Measurements from ENCODE around the gene HBA2.
"Not testable (repeated sequence)": the region's sequence is repeated elsewhere in the genome, so short reads cannot be mapped to it uniquely, and the experiment has no call there.

Gene HBA2

GRCh38 chr16:159136-159849, 13.4 kb upstream of the HBA2 start:
- no peak for ATAC-seq

- not testable (repeated sequence) for ATAC-seq
Measured at GRCh38 chr16:160242-160641, 12.4 kb upstream of the HBA2 start.

- ATAC-seq: no peak
Measured at GRCh38 chr16:160691-161190, 11.9 kb upstream of the HBA2 start.

GRCh38 chr16:162271-162991, 10.2 kb upstream of the HBA2 start:
- ATAC-seq: no peak

- ATAC-seq: not testable (repeated sequence)
Measured at GRCh38 chr16:163139-163538, 9.5 kb upstream of the HBA2 start.

- not testable (repeated sequence) for ATAC-seq
Measured at GRCh38 chr16:163696-164095, 9.0 kb upstream of the HBA2 start.

- not testable (repeated sequence) for ATAC-seq
Measured at GRCh38 chr16:164134-164823, 8.4 kb upstream of the HBA2 start.

GRCh38 chr16:164827-165538, 7.7 kb upstream of the HBA2 start:
- ATAC-seq: no peak

- peak; percentile 33 to 37 for ATAC-seq
Measured at GRCh38 chr16:165539-166374, 6.9 kb upstream of the HBA2 start, which contains the start of gene HBM. TSS of gene HBM (plus strand) at chr16:165978. CDS start at chr16:165998, 20 bp downstream.

GRCh38 chr16:166375-167121, 6.1 kb upstream of the HBA2 start:
- ATAC-seq: no peak

GRCh38 chr16:167122-167690, 5.5 kb upstream of the HBA2 start:
- no peak for ATAC-seq

GRCh38 chr16:168424-168823, 4.3 kb upstream of the HBA2 start:
- no peak for ATAC-seq

- ATAC-seq: no peak
Measured at GRCh38 chr16:169014-169413, 3.7 kb upstream of the HBA2 start.

GRCh38 chr16:170088-170507, 2.6 kb upstream of the HBA2 start:
- not testable (repeated sequence) for ATAC-seq

GRCh38 chr16:170788-171187, 1.9 kb upstream of the HBA2 start:
- no peak for ATAC-seq

- not testable (repeated sequence) for ATAC-seq
Measured at GRCh38 chr16:173211-173854, 657 bp downstream of the HBA2 start.

GRCh38 chr16:173928-174769, 1.5 kb downstream of the HBA2 start:
- not testable (repeated sequence) for ATAC-seq

- no peak for ATAC-seq
Measured at GRCh38 chr16:175011-175949, 2.6 kb downstream of the HBA2 start.

All from activated CD4-positive, CD25-positive, alpha-beta regulatory T cell treated with anti-CD3 and anti-CD28 coated beads, Interleukin-2, amount 50 U/mL, for 24 hours (primary cell).